Activated naive CD4-positive, alpha-beta T cell (primary cell): ENCODE results near the gene GFAP.

Experiments
- DNase-seq, 4 experiments: peaks; one replicate each; lab custom pipeline; 2025; lab: John Stamatoyannopoulos, UW

Gene GFAP

GRCh38 chr17:44931376-44931775 is 16.1 kb upstream of the GFAP start:
- no peak for DNase-seq

GRCh38 chr17:44930667-44931066 is 15.4 kb upstream of the GFAP start:
- DNase-seq = no peak

GRCh38 chr17:44928950-44929720 is 13.8 kb upstream of the GFAP start:
- DNase-seq = no peak

- DNase-seq = no peak
These were observed 12.8 kb upstream of the GFAP start for GRCh38 chr17:44928136-44928535.

GRCh38 chr17:44927696-44928095 is 12.4 kb upstream of the GFAP start:
- no peak for DNase-seq

GRCh38 chr17:44926821-44927525 is 11.7 kb upstream of the GFAP start:
- DNase-seq = no peak

GRCh38 chr17:44925731-44926697 is 10.7 kb upstream of the GFAP start:
- no peak for DNase-seq

GRCh38 chr17:44924107-44924544 is 8.8 kb upstream of the GFAP start:
- DNase-seq = no peak

- DNase-seq = no peak
These were observed 7.6 kb upstream of the GFAP start for GRCh38 chr17:44922746-44923470.

GRCh38 chr17:44922136-44922535 is 6.8 kb upstream of the GFAP start:
- no peak for DNase-seq

- DNase-seq = no peak
These were observed 6.0 kb upstream of the GFAP start for GRCh38 chr17:44921122-44921882.

GRCh38 chr17:44920565-44920940 is 5.3 kb upstream of the GFAP start:
- DNase-seq = no peak

GRCh38 chr17:44919885-44920564 is 4.7 kb upstream of the GFAP start:
- DNase-seq = peak in 2 of 4 experiments; percentile 17 to 55

GRCh38 chr17:44919411-44919810 is 4.1 kb upstream of the GFAP start:
- DNase-seq = no peak

GRCh38 chr17:44918006-44918405 is 2.7 kb upstream of the GFAP start:
- no peak for DNase-seq

- no peak for DNase-seq
These were observed 2.2 kb upstream of the GFAP start for GRCh38 chr17:44917456-44917855.

GRCh38 chr17:44916781-44917241 is 1.5 kb upstream of the GFAP start:
- DNase-seq = no peak

- DNase-seq = no peak
These were observed 821 bp upstream of the GFAP start for GRCh38 chr17:44915862-44916780.

GRCh38 chr17:44914698-44915271 is 515 bp downstream of the GFAP start:
- DNase-seq = no peak
